ENCODE data around the gene TP53BP1. TPM values are rescaled to one million over a fixed set of nuclear protein-coding genes. Genes with fewer than 3 reads are reported as not detected.

The TP53BP1 gene
- total RNA-seq, 2 experiments from 2014 or later: 43.0 to 44.6 TPM

- no peak for ATAC-seq (ENCODE audit: poor library complexity)
- no peaks in the 10 kb centered on the region for H3K27me3 ChIP-seq (ENCODE audit: control insufficient read depth in 1 of 2, insufficient read depth in 2 of 2, low read length in 2 of 2)
- no peaks in the 10 kb centered on the region for H3K9me3 ChIP-seq (ENCODE audit: control insufficient read depth in 1 of 2, insufficient read depth in 1 of 2, low read length in 2 of 2)
- POLR2A ChIA-PET: no interaction called here
- DNase-seq: no peak
- no peak overlapping the region for H3K4me3 ChIP-seq (ENCODE audit: low read length)
- no peak overlapping the region for H3K27ac Mint-ChIP-seq
- H3K36me3 ChIP-seq (ENCODE audit: insufficient read depth, low read length): peaks cover 6% of the 10 kb centered on the region
- TF ChIP-seq, protein P1, sequence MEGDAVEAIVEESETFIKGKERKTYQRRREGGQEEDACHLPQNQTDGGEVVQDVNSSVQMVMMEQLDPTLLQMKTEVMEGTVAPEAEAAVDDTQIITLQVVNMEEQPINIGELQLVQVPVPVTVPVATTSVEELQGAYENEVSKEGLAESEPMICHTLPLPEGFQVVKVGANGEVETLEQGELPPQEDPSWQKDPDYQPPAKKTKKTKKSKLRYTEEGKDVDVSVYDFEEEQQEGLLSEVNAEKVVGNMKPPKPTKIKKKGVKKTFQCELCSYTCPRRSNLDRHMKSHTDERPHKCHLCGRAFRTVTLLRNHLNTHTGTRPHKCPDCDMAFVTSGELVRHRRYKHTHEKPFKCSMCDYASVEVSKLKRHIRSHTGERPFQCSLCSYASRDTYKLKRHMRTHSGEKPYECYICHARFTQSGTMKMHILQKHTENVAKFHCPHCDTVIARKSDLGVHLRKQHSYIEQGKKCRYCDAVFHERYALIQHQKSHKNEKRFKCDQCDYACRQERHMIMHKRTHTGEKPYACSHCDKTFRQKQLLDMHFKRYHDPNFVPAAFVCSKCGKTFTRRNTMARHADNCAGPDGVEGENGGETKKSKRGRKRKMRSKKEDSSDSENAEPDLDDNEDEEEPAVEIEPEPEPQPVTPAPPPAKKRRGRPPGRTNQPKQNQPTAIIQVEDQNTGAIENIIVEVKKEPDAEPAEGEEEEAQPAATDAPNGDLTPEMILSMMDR (IDR thresholded peaks at IDR 0.05): no peak
- no peak overlapping the region for H3K4me3 Mint-ChIP-seq
- H3K4me1 ChIP-seq (ENCODE audit: insufficient read depth, low read length): peaks cover 8% of the 10 kb centered on the region
- no peaks in the 10 kb centered on the region for H3K9me3 Mint-ChIP-seq
- intact Hi-C loops (cut with DNase I, micrococcal nuclease): no loop called here
- peaks cover 8% of the 10 kb centered on the region for H3K4me1 Mint-ChIP-seq (ENCODE audit: low read depth)
- CTCF ChIA-PET: no interaction called here
- H3K27ac ChIP-seq (ENCODE audit: low read depth in 1 of 2, low read length in 2 of 2): no peak overlapping the region
- no peaks in the 10 kb centered on the region for H3K27me3 Mint-ChIP-seq
- peaks cover 5% of the 10 kb centered on the region for H3K36me3 Mint-ChIP-seq (ENCODE audit: low read depth)
These were observed 36.8 kb upstream of the TP53BP1 start for GRCh38 chr15:43529587-43530345.

DNA sequence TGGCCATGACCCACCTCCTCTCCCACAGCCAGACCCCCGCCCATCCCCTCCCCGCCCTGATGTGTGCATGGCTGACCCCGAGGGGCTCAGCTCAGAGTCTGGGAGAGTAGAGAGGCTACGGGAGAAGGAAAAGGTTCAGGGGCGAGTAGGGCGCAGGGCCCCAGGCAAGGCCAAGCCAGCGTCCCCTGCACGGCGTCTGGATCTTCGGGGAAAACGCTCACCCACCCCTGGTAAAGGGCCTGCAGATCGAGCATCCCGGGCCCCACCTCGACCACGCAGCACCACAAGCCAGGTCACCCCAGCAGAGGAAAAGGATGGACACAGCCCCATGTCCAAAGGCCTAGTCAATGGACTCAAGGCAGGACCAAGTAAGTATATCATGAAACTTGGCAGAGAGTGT, 36.2 kb upstream of the TP53BP1 start:
- DNase-seq: no peak
- no peaks in the 10 kb centered on the region for H3K27me3 Mint-ChIP-seq
- H3K36me3 ChIP-seq (ENCODE audit: insufficient read depth, low read length): no peaks in the 10 kb centered on the region
- no peak for ATAC-seq (ENCODE audit: poor library complexity)
- H3K9me3 ChIP-seq (ENCODE audit: control insufficient read depth in 1 of 2, insufficient read depth in 1 of 2, low read length in 2 of 2): no peaks in the 10 kb centered on the region
- ChIA-PET CTCF (no interaction called here), POLR2A (no interaction called here)
- intact Hi-C loops (cut with DNase I, micrococcal nuclease): no loop called here
- H3K36me3 Mint-ChIP-seq (ENCODE audit: low read depth): peaks cover 5% of the 10 kb centered on the region
- H3K27ac ChIP-seq (ENCODE audit: low read depth in 1 of 2, low read length in 2 of 2): no peak overlapping the region
- H3K4me1 Mint-ChIP-seq (ENCODE audit: low read depth): peaks cover 9% of the 10 kb centered on the region
- H3K4me3 Mint-ChIP-seq: no peak overlapping the region
- no peaks in the 10 kb centered on the region for H3K27me3 ChIP-seq (ENCODE audit: control insufficient read depth in 1 of 2, insufficient read depth in 2 of 2, low read length in 2 of 2)
- peaks cover 8% of the 10 kb centered on the region for H3K4me1 ChIP-seq (ENCODE audit: insufficient read depth, low read length)
- H3K27ac Mint-ChIP-seq: no peak overlapping the region
- no peaks in the 10 kb centered on the region for H3K9me3 Mint-ChIP-seq
- TF ChIP-seq, protein P1 (IDR thresholded peaks at IDR 0.05): no peak
- no peak overlapping the region for H3K4me3 ChIP-seq (ENCODE audit: low read length)

DNA sequence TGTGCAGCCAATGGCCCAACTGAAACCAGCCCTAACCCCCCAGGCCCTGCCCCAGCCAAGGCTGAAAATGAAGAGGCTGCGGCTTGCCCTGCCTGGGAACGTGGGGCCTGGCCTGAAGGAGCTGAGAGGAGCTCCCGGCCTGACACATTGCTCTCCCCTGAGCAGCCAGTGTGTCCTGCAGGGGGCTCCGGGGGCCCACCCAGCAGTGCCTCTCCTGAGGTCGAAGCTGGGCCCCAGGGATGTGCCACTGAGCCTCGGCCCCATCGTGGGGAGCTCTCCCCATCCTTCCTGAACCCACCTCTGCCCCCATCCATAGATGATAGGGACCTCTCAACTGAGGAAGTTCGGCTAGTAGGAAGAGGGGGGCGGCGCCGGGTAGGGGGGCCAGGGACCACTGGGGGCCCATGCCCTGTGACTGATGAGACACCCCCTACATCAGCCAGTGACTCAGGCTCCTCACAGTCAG, 35.6 kb upstream of the TP53BP1 start:
- Histone ChIP-seq H3K9me3 (ENCODE audit: control insufficient read depth in 1 of 2, insufficient read depth in 1 of 2, low read length in 2 of 2) (no peaks in the 10 kb centered on the region), H3K4me3 (ENCODE audit: low read length) (no peak overlapping the region), H3K27me3 (ENCODE audit: control insufficient read depth in 1 of 2, insufficient read depth in 2 of 2, low read length in 2 of 2) (no peaks in the 10 kb centered on the region), H3K36me3 (ENCODE audit: insufficient read depth, low read length) (no peaks in the 10 kb centered on the region), H3K4me1 (ENCODE audit: insufficient read depth, low read length) (peaks cover 8% of the 10 kb centered on the region), H3K27ac (ENCODE audit: low read depth in 1 of 2, low read length in 2 of 2) (no peak overlapping the region)
- intact Hi-C loops (cut with DNase I, micrococcal nuclease): no loop called here
- POLR2A ChIA-PET: no interaction called here
- Mint-ChIP-seq H3K4me3 (no peak overlapping the region), H3K27me3 (no peaks in the 10 kb centered on the region), H3K4me1 (ENCODE audit: low read depth) (peaks cover 9% of the 10 kb centered on the region), H3K27ac (no peak overlapping the region), H3K36me3 (ENCODE audit: low read depth) (peaks cover under 1% of the 10 kb centered on the region), H3K9me3 (no peaks in the 10 kb centered on the region)
- DNase-seq (no peak), ATAC-seq (ENCODE audit: poor library complexity) (no peak)
- TF ChIP-seq, protein P1 (IDR thresholded peaks at IDR 0.05): no peak
- CTCF ChIA-PET: no interaction called here
